Glutamatergic neuron (in vitro differentiated cells): ENCODE data around the gene FDXR. TPM values are rescaled to one million over a fixed set of nuclear protein-coding genes. Genes with fewer than 3 reads are reported as not detected.
A peak's percentile ranks its signal among the peaks of the same experiment; 100 is the strongest.

Experiments used
- DNase-seq: peaks from one replicate; pipeline ENCODE4 v3.0.0; 2022
- H3K27ac Mint-ChIP-seq: one replicate; pipeline ENCODE4 v1.8.0; 2020; ENCODE audit warnings: mild to moderate bottlenecking, mixed read lengths, inconsistent platforms; ENCODE audit not compliant: unreplicated experiment
- H3K27me3 Mint-ChIP-seq: one replicate; pipeline ENCODE4 v1.8.0; 2020; ENCODE audit warnings: mild to moderate bottlenecking, moderate library complexity, mixed read lengths, inconsistent platforms; ENCODE audit not compliant: unreplicated experiment
- H3K36me3 Mint-ChIP-seq: one replicate; pipeline ENCODE4 v1.8.0; 2020; ENCODE audit warnings: mild to moderate bottlenecking, mixed read lengths, inconsistent platforms; ENCODE audit not compliant: unreplicated experiment
- H3K4me1 Mint-ChIP-seq: one replicate; pipeline ENCODE4 v1.8.0; 2020; ENCODE audit warnings: mild to moderate bottlenecking, low read depth, mixed read lengths, inconsistent platforms; ENCODE audit not compliant: unreplicated experiment
- H3K4me3 Mint-ChIP-seq: one replicate; pipeline ENCODE4 v1.8.0; 2020; ENCODE audit warnings: mild to moderate bottlenecking, mixed read lengths, inconsistent platforms; ENCODE audit not compliant: unreplicated experiment
- H3K9me3 Mint-ChIP-seq: one replicate; pipeline ENCODE4 v1.8.0; 2020; ENCODE audit warnings: mild to moderate bottlenecking, moderate library complexity, mixed read lengths, inconsistent platforms; ENCODE audit not compliant: unreplicated experiment
- CTCF ChIP-seq: fragments of 200-600 bp; sonication (generic); IDR thresholded peaks from one replicate; pipeline ENCODE4 v1.5.0; 2021; ENCODE audit not compliant: partially characterized antibody, unreplicated experiment
- total RNA-seq: library from RNA; stranded (reverse); fragmentation: NEBNext Ultra II Directional; extraction: Animal tissue kit (Norgen Biotek cat#: 25700); gene quantifications from one replicate; pipeline ENCODE4 v1.2.1, GENCODE V29; 2021; ENCODE audit not compliant: unreplicated experiment

Gene FDXR
- total RNA-seq, 1 donor from 2014 or later: 12.1 TPM

DNA sequence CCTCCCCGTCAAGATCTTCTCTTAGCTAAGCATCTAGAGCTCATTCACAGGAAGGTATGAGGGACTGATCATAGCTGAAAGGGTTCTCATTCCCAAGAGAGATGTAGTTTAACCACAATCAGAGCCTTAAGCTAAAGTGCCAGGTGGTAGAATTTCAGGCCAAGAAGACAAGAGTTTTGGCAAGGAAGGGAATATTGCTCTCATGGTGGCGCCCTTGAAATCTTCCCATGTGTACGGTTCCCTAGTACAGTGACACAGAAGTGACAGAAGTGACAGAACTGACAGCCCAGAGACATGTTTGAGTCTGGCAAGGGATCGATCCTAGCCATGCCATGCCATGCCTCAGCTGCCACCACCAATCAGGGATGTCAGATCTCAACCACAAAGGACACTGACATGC, 15.6 kb downstream of the FDXR start:
- no peak overlapping the region for H3K4me3 Mint-ChIP-seq
- H3K27me3 Mint-ChIP-seq: peaks cover 30% of the 10 kb centered on the region
- no peak for DNase-seq
- H3K27ac Mint-ChIP-seq: no peak overlapping the region
- no peaks in the 10 kb centered on the region for H3K4me1 Mint-ChIP-seq
- TF ChIP-seq CTCF: no peak
- no peaks in the 10 kb centered on the region for H3K36me3 Mint-ChIP-seq
- H3K9me3 Mint-ChIP-seq: peaks cover 7% of the 10 kb centered on the region

- Mint-ChIP-seq H3K27ac (no peak overlapping the region), H3K9me3 (peaks cover 7% of the 10 kb centered on the region), H3K27me3 (peaks cover 32% of the 10 kb centered on the region), H3K36me3 (peaks cover 2% of the 10 kb centered on the region), H3K4me3 (no peak overlapping the region), H3K4me1 (no peaks in the 10 kb centered on the region)
- DNase-seq: no peak
- TF ChIP-seq CTCF: no peak
These were observed 16.7 kb downstream of the FDXR start for GRCh38 chr17:74856112-74856511.

DNA sequence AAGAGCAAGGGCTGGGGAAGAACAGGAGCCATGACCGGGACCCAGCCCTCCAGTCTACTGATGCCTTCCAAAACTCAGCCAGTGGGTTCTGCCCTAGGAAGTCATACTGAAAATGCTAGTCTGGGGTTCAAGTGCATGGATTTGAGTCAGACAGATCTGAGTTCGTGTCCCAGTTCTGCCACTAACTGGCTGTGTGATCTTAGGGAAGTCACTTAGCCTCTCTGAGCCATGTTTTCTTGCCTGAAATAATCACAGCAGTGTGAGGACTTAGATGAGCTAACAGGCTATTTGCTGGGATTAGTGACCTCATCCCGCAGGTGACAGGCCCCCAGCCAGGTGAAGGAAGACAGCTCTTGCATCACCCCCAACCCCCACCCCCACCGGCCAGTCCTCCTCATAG, 17.5 kb downstream of the FDXR start:
- Mint-ChIP-seq H3K27me3 (peaks cover 35% of the 10 kb centered on the region), H3K4me1 (peaks cover 2% of the 10 kb centered on the region), H3K9me3 (peaks cover 12% of the 10 kb centered on the region), H3K27ac (no peak overlapping the region), H3K36me3 (peaks cover 6% of the 10 kb centered on the region), H3K4me3 (no peak overlapping the region)
- no peak for DNase-seq
- TF ChIP-seq CTCF: no peak

- Mint-ChIP-seq H3K4me3 (no peak overlapping the region), H3K9me3 (peaks cover 12% of the 10 kb centered on the region), H3K27me3 (peaks cover 35% of the 10 kb centered on the region), H3K36me3 (peaks cover 6% of the 10 kb centered on the region), H3K4me1 (peaks cover 2% of the 10 kb centered on the region), H3K27ac (no peak overlapping the region)
- TF ChIP-seq CTCF: no peak
- no peak for DNase-seq
These were observed 18.0 kb downstream of the FDXR start for GRCh38 chr17:74854792-74855191.

DNA sequence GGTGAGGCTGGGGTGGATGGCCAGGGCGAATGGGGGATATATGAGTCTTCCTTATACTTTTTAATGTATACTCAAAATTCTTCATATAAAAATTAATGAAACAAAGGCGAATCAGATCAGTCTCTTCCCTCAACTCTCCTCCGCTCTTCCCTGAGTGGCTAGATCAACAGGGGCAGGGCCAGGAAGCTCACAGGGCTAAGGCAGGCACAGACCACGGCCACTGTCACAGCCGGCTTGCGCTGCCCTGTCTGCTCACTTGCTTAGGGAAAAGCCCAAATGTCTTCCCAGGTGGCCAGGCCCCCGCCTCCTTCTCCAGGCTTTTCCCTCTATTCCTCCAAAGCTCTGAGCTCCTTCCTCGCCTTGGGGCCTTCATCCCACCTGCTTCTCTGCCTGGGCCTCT, 19.1 kb downstream of the FDXR start:
- Mint-ChIP-seq H3K9me3 (peaks cover 11% of the 10 kb centered on the region), H3K27ac (no peak overlapping the region), H3K4me1 (peaks cover 2% of the 10 kb centered on the region), H3K36me3 (peaks cover 6% of the 10 kb centered on the region), H3K27me3 (peaks cover 30% of the 10 kb centered on the region), H3K4me3 (peak overlapping the region; percentile 67)
- DNase-seq: no peak
- TF ChIP-seq CTCF: no peak
